ENCODE measurements around the gene CARD16.
"Not testable (repeated sequence)": the region's sequence is repeated elsewhere in the genome, so short reads cannot be mapped to it uniquely, and the experiment has no call there.

The CARD16 gene

GRCh38 chr11:105073456-105074165 lies 28.5 kb upstream of the CARD16 start:
- TF ChIP-seq PATZ1 (CRISPR knock-in tag; IDR thresholded peaks at IDR 0.05; ENCODE audit: borderline replicate concordance) (no peak), RARB (CRISPR knock-in tag; IDR thresholded peaks at IDR 0.05) (no peak), TOX (CRISPR knock-in tag; IDR thresholded peaks at IDR 0.05; ENCODE audit: borderline replicate concordance) (no peak), ZNF8 (CRISPR knock-in tag; IDR thresholded peaks at IDR 0.05) (no peak), ZC3H10 (CRISPR knock-in tag; IDR thresholded peaks at IDR 0.05) (no peak), SNAI2 (CRISPR knock-in tag; IDR thresholded peaks at IDR 0.05) (no peak), OSR1 (CRISPR knock-in tag; IDR thresholded peaks at IDR 0.05) (no peak), CREB5 (CRISPR knock-in tag; IDR thresholded peaks at IDR 0.05; ENCODE audit: low read depth) (no peak), ZNF565 (CRISPR knock-in tag; conservative IDR thresholded peaks at IDR 0.05; ENCODE audit: low read depth) (no peak), CSRNP3 (CRISPR knock-in tag; IDR thresholded peaks at IDR 0.05) (no peak), GLIS3 (CRISPR knock-in tag; IDR thresholded peaks at IDR 0.05) (no peak), ZNF70 (CRISPR knock-in tag; IDR thresholded peaks at IDR 0.05) (no peak), ESRRG (CRISPR knock-in tag; IDR thresholded peaks at IDR 0.05) (no peak), ARNTL (CRISPR knock-in tag; IDR thresholded peaks at IDR 0.05; ENCODE audit: borderline replicate concordance, low read depth) (no peak)
- no peak for ATAC-seq

- ATAC-seq = not testable (repeated sequence)
These were observed 26.9 kb upstream of the CARD16 start for GRCh38 chr11:105072080-105072479.

- no peak for TF ChIP-seq ZC3H10 (CRISPR knock-in tag; IDR thresholded peaks at IDR 0.05)
- TF ChIP-seq TSHZ2 (CRISPR knock-in tag; IDR thresholded peaks at IDR 0.05) = no peak
- no peak for TF ChIP-seq CSDC2 (CRISPR knock-in tag; IDR thresholded peaks at IDR 0.05)
- no peak for TF ChIP-seq TOX (CRISPR knock-in tag; IDR thresholded peaks at IDR 0.05; ENCODE audit: borderline replicate concordance)
- no peak for ATAC-seq
These were observed 26.1 kb upstream of the CARD16 start for GRCh38 chr11:105071089-105071732.

GRCh38 chr11:105070306-105070705 lies 25.2 kb upstream of the CARD16 start:
- TF ChIP-seq TSHZ2 (CRISPR knock-in tag; IDR thresholded peaks at IDR 0.05) (no peak), ZNF70 (CRISPR knock-in tag; IDR thresholded peaks at IDR 0.05) (no peak), GLIS3 (CRISPR knock-in tag; IDR thresholded peaks at IDR 0.05) (no peak)
- no peak for ATAC-seq

- not testable (repeated sequence) for ATAC-seq
These were observed 24.6 kb upstream of the CARD16 start for GRCh38 chr11:105069749-105070148.

- ATAC-seq = not testable (repeated sequence)
These were observed 18.3 kb upstream of the CARD16 start for GRCh38 chr11:105063245-105063941.

Measured in SK-N-SH treated with all-trans-retinoic acid at 6 μM for 48 hours (cell line).